ENCODE results near the gene DOCK4. TPM values are rescaled to one million over a fixed set of nuclear protein-coding genes. Genes with fewer than 3 reads are reported as not detected.
"Not testable (repeated sequence)": the region's sequence is repeated elsewhere in the genome, so short reads cannot be mapped to it uniquely, and the experiment has no call there.

Gene DOCK4
- total RNA-seq, 4 donors from 2014 or later, result 8.2 to 9.0 (median 8.6) TPM

DNA sequence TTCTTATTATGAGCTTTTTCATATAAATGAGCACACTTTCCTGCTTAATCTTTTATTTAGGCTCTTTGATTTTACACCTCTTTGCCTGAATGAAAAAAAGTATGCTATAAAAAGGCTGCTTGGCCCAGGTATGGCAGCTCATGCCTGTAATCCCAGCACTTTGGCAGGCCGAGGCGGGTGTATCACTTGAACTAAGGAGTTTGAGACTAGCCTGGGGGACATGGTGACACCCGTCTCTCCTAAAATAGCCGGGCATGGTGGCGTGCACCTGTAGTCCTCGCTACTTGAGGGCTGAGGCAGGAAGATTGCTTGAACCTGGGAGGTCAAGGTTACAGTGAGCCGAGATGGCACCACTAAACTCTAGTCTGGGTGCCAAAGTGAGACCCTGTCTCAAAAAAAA lies 72.9 kb downstream of the DOCK4 start:
- no peak for TF ChIP-seq POLR2A (IDR thresholded peaks at IDR 0.05)
- TF ChIP-seq, protein P1, sequence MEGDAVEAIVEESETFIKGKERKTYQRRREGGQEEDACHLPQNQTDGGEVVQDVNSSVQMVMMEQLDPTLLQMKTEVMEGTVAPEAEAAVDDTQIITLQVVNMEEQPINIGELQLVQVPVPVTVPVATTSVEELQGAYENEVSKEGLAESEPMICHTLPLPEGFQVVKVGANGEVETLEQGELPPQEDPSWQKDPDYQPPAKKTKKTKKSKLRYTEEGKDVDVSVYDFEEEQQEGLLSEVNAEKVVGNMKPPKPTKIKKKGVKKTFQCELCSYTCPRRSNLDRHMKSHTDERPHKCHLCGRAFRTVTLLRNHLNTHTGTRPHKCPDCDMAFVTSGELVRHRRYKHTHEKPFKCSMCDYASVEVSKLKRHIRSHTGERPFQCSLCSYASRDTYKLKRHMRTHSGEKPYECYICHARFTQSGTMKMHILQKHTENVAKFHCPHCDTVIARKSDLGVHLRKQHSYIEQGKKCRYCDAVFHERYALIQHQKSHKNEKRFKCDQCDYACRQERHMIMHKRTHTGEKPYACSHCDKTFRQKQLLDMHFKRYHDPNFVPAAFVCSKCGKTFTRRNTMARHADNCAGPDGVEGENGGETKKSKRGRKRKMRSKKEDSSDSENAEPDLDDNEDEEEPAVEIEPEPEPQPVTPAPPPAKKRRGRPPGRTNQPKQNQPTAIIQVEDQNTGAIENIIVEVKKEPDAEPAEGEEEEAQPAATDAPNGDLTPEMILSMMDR (IDR thresholded peaks at IDR 0.05), result no peak
- DNase-seq (ENCODE audit: low spot score in 2 of 2), result no peak
- intact Hi-C loops (cut with DNase I; ENCODE audit: low total_unique reads), result no loop called here
- no peak overlapping the region for H3K4me3 ChIP-seq (ENCODE audit: low read depth, poor library complexity, severe bottlenecking)
- 84 to 90% methylated on average over 7 of the region's 7 CpGs for WGBS, 2 donors

DNA sequence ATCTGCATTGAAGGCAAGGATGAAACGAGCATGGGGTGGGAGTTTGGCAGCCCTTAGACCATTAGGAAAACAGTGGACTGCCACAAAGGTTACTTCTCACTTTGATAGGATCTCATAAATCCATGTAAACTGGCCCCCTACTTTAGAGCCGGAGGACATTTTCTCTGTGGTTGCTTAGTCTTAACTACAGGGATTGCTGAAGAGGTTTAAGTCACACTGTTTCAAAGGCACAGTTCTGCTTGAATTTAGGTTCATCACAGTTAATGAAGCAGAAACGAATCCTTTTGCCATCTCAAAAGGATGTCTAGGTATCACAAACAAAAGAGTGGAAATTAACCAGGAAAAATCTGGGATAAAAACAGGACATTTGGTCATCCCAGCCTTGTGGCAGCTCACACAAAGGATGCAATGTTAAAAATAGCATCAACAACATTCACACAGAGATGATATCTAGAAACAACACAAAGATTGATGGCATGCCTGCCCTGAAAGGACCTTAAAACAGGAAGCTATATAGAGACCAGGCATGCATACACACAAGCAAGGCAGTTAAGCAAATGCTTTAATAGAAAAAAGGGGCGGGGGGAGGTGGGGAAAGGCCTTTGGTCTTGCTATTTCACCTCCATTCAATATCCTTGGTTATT lies 74.0 kb downstream of the DOCK4 start:
- intact Hi-C loops (cut with DNase I; ENCODE audit: low total_unique reads), result no loop called here
- WGBS, 2 donors, result 73 to 78% methylated on average over 4 of the region's 4 CpGs
- no peak overlapping the region for H3K4me3 ChIP-seq (ENCODE audit: low read depth, poor library complexity, severe bottlenecking)
- TF ChIP-seq, protein P1 (IDR thresholded peaks at IDR 0.05), result no peak
- no peak for TF ChIP-seq POLR2A (IDR thresholded peaks at IDR 0.05)
- DNase-seq (ENCODE audit: low spot score in 2 of 2), result no peak

DNA sequence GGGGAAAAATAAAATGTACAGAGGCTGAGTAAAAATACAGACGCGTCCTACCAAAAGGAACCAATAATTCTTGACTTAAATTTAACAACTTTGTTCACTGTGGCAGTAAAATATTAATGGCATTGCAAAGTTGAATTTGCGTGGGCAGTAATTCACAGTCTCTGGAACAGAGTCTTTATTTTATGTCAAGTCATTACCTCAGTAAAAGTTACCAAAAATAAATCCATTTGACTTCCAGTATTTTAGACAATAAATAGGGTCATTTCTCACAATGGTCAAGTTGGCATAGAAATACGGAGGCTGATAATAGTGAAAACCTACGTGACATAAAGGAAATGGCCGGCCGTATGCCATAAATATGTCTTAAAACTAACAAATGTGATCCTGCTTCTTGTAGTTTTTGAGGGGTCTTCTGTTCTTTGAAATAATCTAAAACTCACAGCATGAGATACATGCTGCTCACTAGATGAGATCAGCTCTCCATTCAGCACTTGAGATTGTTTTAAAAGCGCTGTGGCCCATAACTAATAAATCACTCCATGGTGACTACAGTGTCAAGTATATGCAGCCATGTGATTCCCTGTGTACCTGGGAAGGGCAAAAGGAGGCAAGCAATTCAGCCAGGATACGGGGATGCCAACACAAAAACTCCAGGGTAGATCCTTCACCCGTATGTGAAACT lies 75.3 kb downstream of the DOCK4 start:
- WGBS, 2 donors, result 81 to 83% methylated on average over 10 of the region's 10 CpGs
- no peak overlapping the region for H3K4me3 ChIP-seq (ENCODE audit: low read depth, poor library complexity, severe bottlenecking)
- no peak for DNase-seq (ENCODE audit: low spot score in 2 of 2)
- intact Hi-C loops (cut with DNase I; ENCODE audit: low total_unique reads), result no loop called here
- TF ChIP-seq POLR2A (IDR thresholded peaks at IDR 0.05), result no peak

DNA sequence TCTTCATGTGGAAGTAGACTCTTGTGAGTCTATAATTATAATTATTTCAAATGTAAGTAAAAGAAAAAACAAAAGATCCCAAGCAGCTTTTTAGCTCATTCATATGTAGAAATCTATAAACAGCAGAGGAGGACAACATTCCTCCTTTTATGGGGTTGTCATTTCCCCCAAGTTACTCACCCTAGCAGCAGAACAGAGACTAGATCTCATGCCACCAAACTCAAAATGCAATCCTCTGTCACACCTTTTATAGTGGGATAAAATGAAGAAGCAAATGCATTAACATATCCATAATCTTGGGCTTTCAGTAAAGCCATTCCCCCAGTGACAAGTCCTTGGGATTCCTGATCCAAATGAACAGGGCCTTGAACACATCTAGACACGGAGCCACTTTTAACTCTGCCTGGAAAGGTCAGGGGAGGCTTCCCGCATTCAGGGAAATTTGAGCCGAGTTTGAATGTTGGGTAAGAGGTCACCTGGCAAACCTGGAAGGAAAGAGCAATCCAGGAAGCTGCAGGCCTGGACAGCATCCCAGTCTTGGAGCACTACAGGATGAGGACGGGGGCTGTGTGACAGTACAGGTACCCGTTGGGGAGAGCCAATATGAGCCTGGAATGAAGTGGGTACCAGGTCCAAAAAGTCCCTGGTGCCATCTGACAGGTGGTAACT lies 76.4 kb downstream of the DOCK4 start:
- no peak overlapping the region for H3K4me3 ChIP-seq (ENCODE audit: low read depth, poor library complexity, severe bottlenecking)
- TF ChIP-seq POLR2A (IDR thresholded peaks at IDR 0.05), result no peak
- TF ChIP-seq, protein P1 (IDR thresholded peaks at IDR 0.05), result no peak
- WGBS, 2 donors, result 62 to 67% methylated on average over 5 of the region's 5 CpGs
- intact Hi-C loops (cut with DNase I; ENCODE audit: low total_unique reads), result no loop called here
- no peak for DNase-seq (ENCODE audit: low spot score in 2 of 2)

DNA sequence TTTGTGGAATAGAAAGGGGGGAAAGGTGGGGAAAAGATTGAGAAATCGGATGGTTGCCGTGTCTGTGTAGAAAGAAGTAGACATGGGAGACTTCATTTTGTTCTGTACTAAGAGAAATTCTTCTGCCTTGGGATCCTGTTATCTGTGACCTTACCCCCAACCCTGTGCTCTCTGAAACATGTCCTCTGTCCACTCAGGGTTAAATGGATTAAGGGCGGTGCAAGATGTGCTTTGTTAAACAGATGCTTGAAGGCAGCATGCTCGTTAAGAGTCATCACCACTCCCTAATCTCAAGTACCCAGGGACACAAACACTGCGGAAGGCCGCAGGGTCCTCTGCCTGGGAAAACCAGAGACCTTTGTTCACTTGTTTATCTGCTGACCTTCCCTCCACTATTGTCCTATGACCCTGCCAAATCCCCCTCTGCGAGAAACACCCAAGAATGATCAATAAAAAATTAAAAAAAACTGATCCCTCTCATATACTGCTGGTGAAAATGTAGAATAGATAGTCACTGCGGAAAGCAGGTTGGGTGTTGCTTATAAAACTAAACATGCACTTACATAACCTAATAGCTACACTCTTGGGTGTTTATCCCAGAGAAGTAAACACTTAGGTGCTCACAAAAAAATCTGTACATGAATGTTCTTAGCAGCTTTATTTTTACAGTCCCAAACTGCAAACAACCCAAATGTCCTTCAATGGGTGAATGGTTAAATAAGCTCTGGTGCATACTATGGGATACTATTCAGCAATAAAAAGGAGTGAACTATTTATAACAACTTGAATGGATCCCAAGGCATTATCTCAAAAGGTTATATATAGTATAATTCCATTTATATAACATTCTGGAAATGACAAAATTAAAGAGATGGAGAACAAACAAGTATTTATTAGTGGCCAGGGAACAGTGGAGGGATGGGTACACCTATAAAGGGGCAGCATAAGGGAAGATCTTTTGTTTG lies 77.5 kb downstream of the DOCK4 start:
- DNase-seq (ENCODE audit: low spot score in 2 of 2); intact Hi-C loops (cut with DNase I; ENCODE audit: low total_unique reads); H3K4me3 ChIP-seq (ENCODE audit: low read depth, poor library complexity, severe bottlenecking): not testable (repeated sequence)
- WGBS, 2 donors, result 79 to 85% methylated on average over 8 of the region's 8 CpGs

DNA sequence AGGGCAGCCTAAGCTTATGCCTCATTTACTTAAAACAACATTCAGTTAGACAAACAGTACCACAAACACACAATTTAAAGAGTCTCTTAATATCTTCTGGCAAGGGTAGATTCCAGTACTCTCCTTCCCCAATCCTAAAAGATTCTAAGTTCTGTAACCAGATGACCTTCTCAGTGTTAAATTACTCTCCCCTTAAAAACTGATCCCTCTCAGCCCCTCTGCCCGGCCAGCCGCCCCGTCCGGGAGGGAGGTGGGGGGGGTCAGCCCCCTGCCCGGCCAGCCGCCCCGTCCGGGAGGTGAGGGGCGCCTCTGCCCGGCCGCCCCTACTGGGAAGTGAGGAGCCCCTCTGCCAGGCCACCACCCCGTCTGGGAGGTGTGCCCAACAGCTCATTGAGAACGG lies 78.2 kb downstream of the DOCK4 start:
- WGBS, 2 donors, result 83 to 85% methylated on average over 13 of the region's 13 CpGs
- H3K4me3 ChIP-seq (ENCODE audit: low read depth, poor library complexity, severe bottlenecking); intact Hi-C loops (cut with DNase I; ENCODE audit: low total_unique reads); DNase-seq (ENCODE audit: low spot score in 2 of 2): not testable (repeated sequence)
